HepG2 (cell line): ENCODE data around the gene TAF3. TPM values are rescaled to one million over a fixed set of nuclear protein-coding genes. Genes with fewer than 3 reads are reported as not detected.

Experiments used
- ATAC-seq: fragments of 200-7000 bp; cut with Tn5 transposase; 3 replicates; pipeline ENCODE4 v1.9.1; 2020; ENCODE audit warnings: mild to moderate bottlenecking, moderate library complexity
- BruUV-seq: library from RNA; stranded (reverse); fragments of 400-500 nt; replicated peaks from 2 replicates; lab custom pipeline; 2021; lab: Mats Ljungman, UMichigan
- CTCF ChIA-PET: fragments of 300-600 bp; formaldehyde crosslinking; extraction: SDS; loops from one replicate; lab custom pipeline; 2021; ENCODE audit warnings: low total read pairs, inconsistent platforms, low intra/inter-chr PET ratio; lab: Yijun Ruan, JAX
- POLR2A ChIA-PET: fragments of 350-600 bp; sonication (Branson Sonifier 250); formaldehyde crosslinking; loops from one replicate; lab custom pipeline; 2020; ENCODE audit warnings: antibody characterized with exemption, inconsistent platforms; lab: Yijun Ruan, JAX
- DNase-seq: peaks from one replicate; pipeline ENCODE4 v3.0.0-alpha.2; 2015; ENCODE audit warnings: low spot score
- FAIRE-seq: peaks from 3 replicates; lab custom pipeline; 2011; peaks lifted over from hg19 to GRCh38; lab: Jason Lieb, UNC
- H2AFZ ChIP-seq: one replicate; pipeline ENCODE4 v1.6.1; 2011; ENCODE audit warnings: low read length, inconsistent platforms
- H3K27ac ChIP-seq: fragments of 300-600 bp; 3 replicates; pipeline ENCODE4 v1.8.0; 2011; ENCODE audit warnings: mixed run types, mild to moderate bottlenecking, mixed read lengths, low read length, inconsistent platforms; ENCODE audit not compliant: insufficient read depth; ENCODE audit errors: extremely low read length
- H3K27me3 ChIP-seq, 2 experiments: fragments of 200-600 bp in 1 of 2; 2 replicates in 1 of 2; 3 replicates in 1 of 2; pipeline versions ENCODE4 v1.6.0 to v1.8.0; 2011; ENCODE audit warnings: low read length in 2 of 2, mild to moderate bottlenecking in 2 of 2, moderate library complexity in 2 of 2, inconsistent platforms in 1 of 2; ENCODE audit not compliant: insufficient read depth in 2 of 2, control insufficient read depth in 1 of 2
- H3K36me3 ChIP-seq, 2 experiments: fragments of 200-600 bp in 1 of 2; replicated peaks in 1 of 2; 2 replicates in 1 of 2; 3 replicates in 1 of 2; pipeline versions ENCODE4 v1.5.1 to v1.8.0; 2011; ENCODE audit warnings: low read length in 2 of 2, inconsistent platforms in 1 of 2; ENCODE audit not compliant: insufficient read depth in 2 of 2, control insufficient read depth in 1 of 2
- H3K4me1 ChIP-seq: 2 replicates; pipeline ENCODE4 v1.5.1; 2012; ENCODE audit warnings: low read length, inconsistent platforms; ENCODE audit not compliant: insufficient read depth
- H3K4me2 ChIP-seq: 2 replicates; pipeline ENCODE4 v1.6.0; 2011; ENCODE audit warnings: low read depth, low read length, inconsistent platforms
- H3K4me3 ChIP-seq, 3 experiments: fragments of 200-600 bp in 1 of 3; sonication (generic), shearing (Covaris generic) in 1 of 3; replicated peaks in 1 of 3; 2 replicates each; pipeline ENCODE4 v1.5.1; 2011 to 2016; ENCODE audit warnings: low read length in 3 of 3, inconsistent platforms in 2 of 3, low read depth in 2 of 3, mild to moderate bottlenecking in 2 of 3, control low read depth in 1 of 3, mixed read lengths in 1 of 3; ENCODE audit not compliant: insufficient read depth in 1 of 3
- H3K79me2 ChIP-seq: one replicate; pipeline ENCODE4 v1.6.1; 2011; ENCODE audit warnings: low read length, inconsistent platforms; ENCODE audit not compliant: insufficient read depth
- H3K9ac ChIP-seq: 2 replicates; pipeline ENCODE4 v1.6.0; 2011; ENCODE audit warnings: mild to moderate bottlenecking, low read depth, low read length, inconsistent platforms; ENCODE audit not compliant: insufficient read depth
- H3K9me3 ChIP-seq: 2 replicates; pipeline ENCODE4 v1.5.1; 2012; ENCODE audit warnings: mild to moderate bottlenecking, low read length
- H4K20me1 ChIP-seq: 2 replicates; pipeline ENCODE4 v1.6.0; 2011; ENCODE audit warnings: inconsistent platforms, mild to moderate bottlenecking, low read length, moderate library complexity; ENCODE audit not compliant: insufficient read depth
- ELK4 ChIP-seq: sonication (generic); formaldehyde crosslinking; IDR thresholded peaks from 2 replicates; pipeline ENCODE4 v1.9.0; 2021; ENCODE audit warnings: missing genetic modification reagents, borderline replicate concordance
- HMGXB4 ChIP-seq, 2 experiments: sonication (generic) in 1 of 2; formaldehyde crosslinking in 1 of 2; IDR thresholded peaks; 2 replicates each; pipeline versions ENCODE4 v1.4.0 to v1.6.1; 2018 to 2020; ENCODE audit warnings: missing genetic modification reagents in 2 of 2, borderline replicate concordance in 1 of 2, low read depth in 1 of 2, mild to moderate bottlenecking in 1 of 2, missing biosample characterization in 1 of 2
- KMT2A ChIP-seq: sonication (generic); formaldehyde crosslinking; IDR thresholded peaks from 2 replicates; pipeline ENCODE4 v1.4.0; 2020; ENCODE audit warnings: missing genetic modification reagents
- NAIF1 ChIP-seq: sonication (generic); formaldehyde crosslinking; IDR thresholded peaks from 2 replicates; pipeline ENCODE4 v1.5.0; 2020; ENCODE audit warnings: mild to moderate bottlenecking, missing genetic modification reagents, borderline replicate concordance
- NFYB ChIP-seq: sonication (generic); formaldehyde crosslinking; IDR thresholded peaks from 2 replicates; pipeline ENCODE4 v1.4.0; 2020; ENCODE audit warnings: missing genetic modification reagents
- ZBED4 ChIP-seq: sonication (generic); formaldehyde crosslinking; IDR thresholded peaks from 2 replicates; pipeline ENCODE4 v1.4.0; 2020; ENCODE audit warnings: missing genetic modification reagents, borderline replicate concordance
- ZNF12 ChIP-seq: sonication (generic); formaldehyde crosslinking; IDR thresholded peaks from 2 replicates; pipeline ENCODE4 v1.5.0; 2020; ENCODE audit warnings: missing genetic modification reagents
- ZNF432 ChIP-seq: sonication (generic); formaldehyde crosslinking; IDR thresholded peaks from 2 replicates; pipeline ENCODE4 v1.5.0; 2020; ENCODE audit warnings: missing genetic modification reagents, mild to moderate bottlenecking, borderline replicate concordance
- ZNF570 ChIP-seq: sonication (generic); formaldehyde crosslinking; IDR thresholded peaks from 2 replicates; pipeline ENCODE4 v1.4.0; 2020; ENCODE audit warnings: mild to moderate bottlenecking, missing genetic modification reagents, borderline replicate concordance
- ZNF724P ChIP-seq: sonication (generic); formaldehyde crosslinking; IDR thresholded peaks from 2 replicates; pipeline ENCODE4 v1.8.0; 2022; ENCODE audit warnings: missing genetic modification reagents, borderline replicate concordance
- WGBS: methylation state at CpG from one replicate; pipeline ENCODE4 v1.1.6; 2017; ENCODE audit warnings: low lambda C conversion rate; 5-methylcytosine and 5-hydroxymethylcytosine counted together
- in situ Hi-C: cut with HindIII; loops from 2 replicates; pipeline ENCODE4 v1.10.0; 2017; ENCODE audit warnings: low pct_unique_long_range_greater_than_20kb; ENCODE audit not compliant: extremely low pct_ligation_motif_present
- intact Hi-C: fragments of 100-400 bp; cut with micrococcal nuclease; formaldehyde crosslinking; loops from one replicate; pipeline ENCODE4 v1.10.0; 2022; ENCODE audit not compliant: unreplicated experiment
- polyA plus RNA-seq, 8 experiments: library from polyadenylated mRNA; depleted of rRNA in 3 of 8; stranded (reverse) in 7 of 8; unstranded in 1 of 8; fragments of >200 nt; fragmentation: Illumina TruSeq in 4 of 8; extraction: Trizol in 4 of 8; gene quantifications; 2 replicates each; pipeline versions ENCODE4 v1.2.1 to v1.2.3, GENCODE V29; 2011 to 2016; ENCODE audit warnings: low read depth in 4 of 8, missing spikeins in 1 of 8, mixed read lengths in 1 of 8; ENCODE audit not compliant: insufficient read depth in 1 of 8
- total RNA-seq, 5 experiments: library from RNA; depleted of rRNA; stranded (reverse); fragments of >200 nt; fragmentation: Illumina TruSeq; extraction: Trizol; gene quantifications; 2 replicates each; pipeline ENCODE4 v1.2.3, GENCODE V29; 2016; ENCODE audit warnings: low read depth in 1 of 5

TAF3 gene
- total and polyA plus RNA-seq, 2 of the 13 experiments (the other 11 are each of a cell fraction or from before 2014, with no cell fraction given): 1.7 to 2.9 TPM

GRCh38 chr10:7802606-7803005 is 15.7 kb upstream of the TAF3 start:
- DNase-seq (no peak), FAIRE-seq (no peak), ATAC-seq (no peak)
- H3K27me3 ChIP-seq: no peaks in the 10 kb centered on the region
- no peaks in the 10 kb centered on the region for H3K4me1 ChIP-seq
- CTCF ChIA-PET: no interaction called here
- no peak overlapping the region for H3K4me2 ChIP-seq
- peaks cover 20 to 84% of the 10 kb centered on the region in 2 experiments for H3K36me3 ChIP-seq
- H3K27ac ChIP-seq: no peak overlapping the region
- in situ Hi-C loops (no loop called here), intact Hi-C loops (no loop called here)
- POLR2A ChIA-PET: no interaction called here
- no TSS peak for BruUV-seq
- H4K20me1 ChIP-seq: no peaks in the 10 kb centered on the region; the same call in 1 of the 2 replicates
- H3K4me3 ChIP-seq: no peak overlapping the region
- H3K9me3 ChIP-seq: no peaks in the 10 kb centered on the region
- no peak overlapping the region for H2AFZ ChIP-seq
- WGBS: 94% methylated on average over 4 of the region's 4 CpGs
- TF ChIP-seq NFYB (CRISPR knock-in tag) (no peak), ELK4 (CRISPR knock-in tag) (no peak), KMT2A (CRISPR knock-in tag) (no peak)
- H3K9ac ChIP-seq: no peak overlapping the region
- H3K79me2 ChIP-seq: peaks cover 4% of the 10 kb centered on the region

- H2AFZ ChIP-seq: no peak overlapping the region
- BruUV-seq: no TSS peak
- H3K36me3 ChIP-seq: peaks cover 19 to 75% of the 10 kb centered on the region in 2 experiments
- no peaks in the 10 kb centered on the region for H3K27me3 ChIP-seq
- ChIA-PET CTCF (no interaction called here), POLR2A (no interaction called here)
- DNase-seq (no peak), FAIRE-seq (no peak), ATAC-seq (no peak)
- H3K4me3 ChIP-seq: no peak overlapping the region
- H3K27ac ChIP-seq: no peak overlapping the region
- no peaks in the 10 kb centered on the region for H3K4me1 ChIP-seq
- H3K79me2 ChIP-seq: no peaks in the 10 kb centered on the region
- no peak overlapping the region for H3K4me2 ChIP-seq
- in situ Hi-C loops (no loop called here), intact Hi-C loops (no loop called here)
- no peaks in the 10 kb centered on the region for H3K9me3 ChIP-seq
- WGBS: 100% methylated on average over 6 of the region's 6 CpGs
- no peak overlapping the region for H3K9ac ChIP-seq
- no peaks in the 10 kb centered on the region; the same call in 1 of the 2 replicates for H4K20me1 ChIP-seq
- TF ChIP-seq ZBED4 (CRISPR knock-in tag): no peak
- no peak for TF ChIP-seq ZNF12 (CRISPR knock-in tag)
- no peak for TF ChIP-seq ZNF570 (CRISPR knock-in tag)
- TF ChIP-seq ZNF724P (CRISPR knock-in tag): no peak
- TF ChIP-seq NAIF1 (CRISPR knock-in tag): no peak
- no peak for TF ChIP-seq ZNF432 (CRISPR knock-in tag)
- no peak for TF ChIP-seq HMGXB4 (CRISPR knock-in tag; IDR thresholded peaks at IDR 0.05; ENCODE audit: borderline replicate concordance in 1 of 2, low read depth in 1 of 2)
Measured at GRCh38 chr10:7804216-7804615, 14.1 kb upstream of the TAF3 start.
